Stimulated activated CD4-positive, alpha-beta T cell treated with anti-CD3 and anti-CD28 coated beads, Interleukin-12 subunit alpha, Interleukin-12 subunit beta, amount 100 ng/mL, for 48 hours (primary cell): ENCODE measurements around the gene DPP6.

Experiments used
- DNase-seq, 3 donors: peaks; one replicate each; pipeline ENCODE4 v3.0.0-alpha.2; 2020; ENCODE audit warnings: low read depth in 2 of 3, low spot score in 1 of 3

Gene DPP6

GRCh38 chr7:154872811-154873499, 820.8 kb downstream of the DPP6 start:
- DNase-seq, result no peak

- DNase-seq, result no peak
Observed at GRCh38 chr7:154873500-154874121, 821.4 kb downstream of the DPP6 start.

GRCh38 chr7:154874409-154875113, 822.4 kb downstream of the DPP6 start:
- no peak for DNase-seq

- no peak for DNase-seq
Observed at GRCh38 chr7:154875297-154875696, 823.1 kb downstream of the DPP6 start.

- no peak for DNase-seq
Observed at GRCh38 chr7:154876516-154876915, 824.3 kb downstream of the DPP6 start.

GRCh38 chr7:154877031-154877430, 824.8 kb downstream of the DPP6 start:
- DNase-seq, result no peak

GRCh38 chr7:154879629-154880028, 827.4 kb downstream of the DPP6 start:
- no peak for DNase-seq

- no peak for DNase-seq
Observed at GRCh38 chr7:154880513-154880912, 828.3 kb downstream of the DPP6 start.

GRCh38 chr7:154881026-154881425, 828.8 kb downstream of the DPP6 start:
- no peak for DNase-seq

GRCh38 chr7:154881526-154881925, 829.3 kb downstream of the DPP6 start:
- no peak for DNase-seq

GRCh38 chr7:154882931-154883474, 830.8 kb downstream of the DPP6 start:
- DNase-seq, result no peak

- DNase-seq, result no peak
Observed at GRCh38 chr7:154884348-154884920, 832.2 kb downstream of the DPP6 start.

- DNase-seq, result no peak
Observed at GRCh38 chr7:154886591-154886990, 834.4 kb downstream of the DPP6 start.

- no peak for DNase-seq
Observed at GRCh38 chr7:154888690-154889089, 836.5 kb downstream of the DPP6 start.

GRCh38 chr7:154892459-154892858, 840.3 kb downstream of the DPP6 start:
- no peak for DNase-seq

GRCh38 chr7:154896076-154896475, 843.9 kb downstream of the DPP6 start:
- no peak for DNase-seq

- no peak for DNase-seq
Observed at GRCh38 chr7:154898973-154899855, 847.0 kb downstream of the DPP6 start.

GRCh38 chr7:154899862-154900261, 847.7 kb downstream of the DPP6 start:
- no peak for DNase-seq

GRCh38 chr7:154902600-154903082, 850.4 kb downstream of the DPP6 start:
- DNase-seq, result no peak

GRCh38 chr7:154903083-154903731, 851.0 kb downstream of the DPP6 start:
- DNase-seq, result no peak
